Measurements from ENCODE around the gene FAM168A.

FAM168A gene

DNA sequence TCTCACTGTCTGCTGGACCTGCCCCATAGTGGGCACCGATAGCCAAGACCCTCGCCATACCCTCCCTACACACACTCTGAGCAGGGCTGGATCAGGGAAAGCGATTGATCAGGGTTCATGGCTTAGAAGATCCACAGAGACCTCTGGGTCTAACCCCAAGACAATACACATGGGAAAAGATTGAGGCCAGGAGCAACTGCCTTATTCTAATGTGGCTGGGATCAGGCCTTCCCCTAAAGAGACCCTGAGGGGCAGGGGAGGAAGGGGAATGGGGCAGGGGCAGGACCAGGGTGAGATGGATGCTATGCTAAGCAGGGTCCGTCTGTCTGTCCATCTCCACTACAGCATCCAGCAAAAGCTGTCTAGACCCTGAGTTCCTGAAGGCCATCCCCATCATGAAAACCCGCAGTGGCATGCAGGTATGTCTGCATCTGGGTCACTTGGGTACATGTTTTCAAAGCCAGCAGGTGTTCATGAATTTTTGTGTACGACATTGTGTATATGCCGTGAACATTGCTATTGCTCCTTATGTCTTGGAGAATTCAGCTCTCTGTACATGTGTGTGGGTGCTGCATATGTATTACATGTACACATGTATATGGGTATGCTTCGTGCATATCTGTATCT, 237.1 kb downstream of the FAM168A start:
- TF ChIP-seq CTCF (IDR thresholded peaks at IDR 0.05; ENCODE audit: control extremely low read depth, extremely low read depth, low read depth, missing control alignments), result no peak
- POLR2A ChIA-PET, result no interaction called here
- CTCF ChIA-PET, result interaction anchor here (0.7 to 18.1 kb wide), 9 partner anchors 10 to 300 kb away, joined by 3 to 209 read pairs (median 7); partner anchors contain the start of gene RELT
- no peak for DNase-seq (ENCODE audit: extremely low spot score)

- CTCF ChIA-PET, result interaction anchor here (0.7 to 18.1 kb wide), 11 partner anchors 10 to 301 kb away, joined by 3 to 209 read pairs (median 6); partner anchors contain the start of gene RELT
- DNase-seq (ENCODE audit: extremely low spot score), result no peak
- POLR2A ChIA-PET, result no interaction called here
- TF ChIP-seq CTCF (IDR thresholded peaks at IDR 0.05; ENCODE audit: control extremely low read depth, extremely low read depth, low read depth, missing control alignments), result peak; percentile 32
Observed at GRCh38 chr11:73359930-73360742, 237.8 kb downstream of the FAM168A start.

DNA sequence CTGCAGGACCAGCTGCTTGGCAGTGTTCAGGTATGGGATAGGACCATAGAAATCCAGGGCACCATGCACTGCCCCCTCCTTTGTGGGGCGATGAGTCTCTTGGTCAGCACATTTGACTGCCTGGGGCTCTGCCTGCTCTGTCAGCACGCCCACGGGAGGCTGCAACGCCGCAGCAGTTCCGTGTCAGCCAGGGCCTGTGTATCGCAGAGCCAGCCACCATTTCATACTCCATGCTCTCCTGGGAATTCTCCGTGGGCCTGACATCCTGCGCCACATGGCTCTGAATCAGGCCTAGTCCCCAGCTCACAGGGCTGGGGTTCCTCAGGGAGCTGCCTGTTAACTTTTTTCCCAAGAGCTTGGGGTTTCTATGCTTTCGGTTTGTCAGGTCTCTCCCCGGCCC, 238.6 kb downstream of the FAM168A start:
- POLR2A ChIA-PET, result no interaction called here
- no peak for DNase-seq (ENCODE audit: extremely low spot score)
- CTCF ChIA-PET, result interaction anchor here (1.0 to 18.1 kb wide), 10 partner anchors 9 to 302 kb away, joined by 3 to 209 read pairs (median 7); no protein-coding TSS in a partner anchor
- no peak for TF ChIP-seq CTCF (IDR thresholded peaks at IDR 0.05; ENCODE audit: control extremely low read depth, extremely low read depth, low read depth, missing control alignments)

DNA sequence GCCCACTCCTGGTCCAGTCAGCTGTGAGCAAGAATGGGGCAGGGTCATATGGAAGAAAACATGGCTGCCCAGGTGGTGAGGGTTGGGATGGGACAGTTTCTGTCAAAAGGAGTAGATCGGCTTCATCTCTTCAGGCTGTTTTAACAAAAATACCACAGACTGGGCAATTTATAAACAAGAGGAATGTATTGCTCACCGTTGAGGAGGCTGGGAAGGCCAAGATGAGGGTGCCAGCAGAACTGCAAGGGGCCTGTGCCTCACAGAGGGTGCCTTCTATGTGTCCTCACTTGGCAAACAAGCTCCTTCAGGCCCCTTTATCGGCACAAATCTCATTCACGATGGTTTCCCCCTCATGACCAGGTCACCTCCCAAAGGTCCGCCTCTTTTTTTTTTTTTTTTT, 239.8 kb downstream of the FAM168A start:
- CTCF ChIA-PET, result interaction anchor here (1.5 to 18.1 kb wide), 8 partner anchors 8 to 302 kb away, joined by 3 to 209 read pairs (median 6); no protein-coding TSS in a partner anchor
- POLR2A ChIA-PET, result no interaction called here
- TF ChIP-seq CTCF (IDR thresholded peaks at IDR 0.05; ENCODE audit: control extremely low read depth, extremely low read depth, low read depth, missing control alignments), result no peak
- DNase-seq (ENCODE audit: extremely low spot score), result no peak

GRCh38 chr11:73356979-73357860, 240.7 kb downstream of the FAM168A start:
- TF ChIP-seq CTCF (IDR thresholded peaks at IDR 0.05; ENCODE audit: control extremely low read depth, extremely low read depth, low read depth, missing control alignments), result no peak
- DNase-seq (ENCODE audit: extremely low spot score), result no peak
- ChIA-PET CTCF (interaction anchor here (1.1 to 4.6 kb wide), 7 partner anchors 10 to 303 kb away, joined by 3 to 17 read pairs (median 6); no protein-coding TSS in a partner anchor), POLR2A (no interaction called here)

- no peak for DNase-seq (ENCODE audit: extremely low spot score)
- TF ChIP-seq CTCF (IDR thresholded peaks at IDR 0.05; ENCODE audit: control extremely low read depth, extremely low read depth, low read depth, missing control alignments), result no peak
- POLR2A ChIA-PET, result no interaction called here
- CTCF ChIA-PET, result interaction anchor here (0.8 to 10.0 kb wide), 5 partner anchors 16 to 335 kb away, joined by 3 to 112 read pairs (median 16); no protein-coding TSS in a partner anchor
Observed at GRCh38 chr11:73355109-73355508, 242.8 kb downstream of the FAM168A start.

Measured in GM10248 (cell line).